ENCODE measurements around the gene ISM1. TPM values are rescaled to one million over a fixed set of nuclear protein-coding genes. Genes with fewer than 3 reads are reported as not detected.

Gene ISM1
- total RNA-seq, 4 donors from 2014 or later = 1.8 to 7.1 (median 4.0) TPM

DNA sequence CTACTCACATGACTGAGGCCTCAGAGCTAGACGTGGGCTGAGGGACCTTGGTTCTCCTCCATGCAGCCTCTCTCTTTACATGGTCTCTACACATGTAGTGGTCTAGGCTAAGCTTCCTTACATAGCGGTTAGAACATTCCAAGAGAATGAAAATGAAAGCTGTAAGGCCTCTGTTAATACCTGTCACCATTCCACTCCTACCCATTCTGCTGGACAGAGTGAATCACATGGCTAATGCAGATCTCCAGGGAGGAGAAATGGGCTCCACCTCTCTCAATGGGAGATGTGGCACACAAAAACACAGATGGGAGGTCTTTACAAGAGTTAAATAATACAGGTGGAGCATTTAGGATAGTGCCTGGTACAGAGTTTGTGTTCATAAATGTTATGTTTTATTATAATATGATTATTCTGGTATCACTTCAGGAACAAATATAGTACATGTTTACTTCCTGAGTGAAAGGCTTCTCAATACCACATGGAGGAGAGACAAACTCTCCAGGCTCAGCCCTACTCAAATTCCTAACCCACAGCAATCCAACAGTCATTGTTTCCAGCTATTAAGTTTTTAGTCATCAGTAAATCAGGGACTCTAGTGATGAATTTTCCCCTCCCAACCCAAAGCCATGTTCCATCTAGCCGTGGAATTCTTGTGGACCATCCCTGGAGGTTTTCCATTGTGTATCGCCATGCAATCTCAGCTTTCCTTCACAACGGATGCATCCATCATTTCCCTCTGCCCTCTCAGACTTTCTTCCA, 57.9 kb downstream of the ISM1 start:
- H3K27ac ChIP-seq (replicated peaks in 1 of 4) = no peak overlapping the region
- 91% methylated on average over 5 of the region's 5 CpGs for WGBS
- intact Hi-C loops (cut with DNase I) = no loop called here

DNA sequence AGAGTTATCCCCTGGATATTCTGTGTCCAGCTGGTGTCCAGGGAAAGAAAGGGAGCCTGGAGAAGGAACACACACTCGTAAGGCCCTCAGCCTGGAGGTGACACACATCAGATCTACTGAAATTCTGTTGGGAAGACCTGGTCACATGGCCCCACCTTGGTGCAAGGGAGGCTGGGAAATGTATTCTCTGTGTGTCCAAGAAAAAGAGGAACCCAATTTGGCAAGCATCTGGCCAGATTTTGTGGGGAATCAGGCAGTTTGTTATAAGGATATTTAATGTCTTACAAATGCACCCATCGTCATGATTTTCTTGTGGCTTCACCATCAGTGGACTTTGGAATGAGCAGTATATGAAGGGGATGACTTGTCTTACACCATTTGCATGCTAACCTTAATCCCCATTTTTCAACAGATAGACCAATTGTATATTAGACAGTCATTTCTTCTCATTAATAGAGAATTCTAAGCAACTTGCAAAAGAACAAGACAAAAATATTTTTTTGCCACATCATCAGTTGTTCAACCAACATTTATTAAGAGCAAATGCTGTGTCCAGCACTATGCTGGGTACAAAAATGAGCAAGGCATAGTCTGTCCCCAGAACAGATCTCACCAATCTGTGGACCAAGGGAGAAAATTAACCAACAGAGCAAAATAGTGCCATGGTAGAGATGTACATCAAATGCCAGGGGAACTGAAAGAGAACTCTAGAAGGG, 59.7 kb downstream of the ISM1 start:
- no peak for TF ChIP-seq EP300 (IDR thresholded peaks at IDR 0.05)
- 91% methylated on average over 2 of the region's 2 CpGs for WGBS
- no peaks in the 10 kb centered on the region for H3K36me3 ChIP-seq
- H3K9me3 ChIP-seq = no peaks in the 10 kb centered on the region
- intact Hi-C loops (cut with DNase I) = no loop called here
- DNase-seq (ENCODE audit: extremely low spot score) = no peak
- no peaks in the 10 kb centered on the region for H3K27me3 ChIP-seq
- no peak overlapping the region for H3K27ac ChIP-seq (replicated peaks in 1 of 4)
- H3K4me3 ChIP-seq = no peak overlapping the region
- H3K4me1 ChIP-seq = no peaks in the 10 kb centered on the region

More for the DNA sequence above, 57.9 kb downstream of the ISM1 start:
- Histone ChIP-seq H3K4me1 (peaks cover 0 to 9% (median 5%) of the 10 kb centered on the region in 4 donors), H3K36me3 (no peaks in the 10 kb centered on the region), H3K27me3 (no peaks in the 10 kb centered on the region), H3K9me3 (no peaks in the 10 kb centered on the region), H3K4me3 (no peak overlapping the region)
- TF ChIP-seq POLR2A (IDR thresholded peaks at IDR 0.05; ENCODE audit: low read depth) = no peak
- no peak for TF ChIP-seq POLR2AphosphoS5 (IDR thresholded peaks at IDR 0.05)
- TF ChIP-seq CTCF (IDR thresholded peaks at IDR 0.05) = no peak
- no peak for TF ChIP-seq EP300 (IDR thresholded peaks at IDR 0.05)
- DNase-seq (ENCODE audit: extremely low spot score) = no peak

DNA sequence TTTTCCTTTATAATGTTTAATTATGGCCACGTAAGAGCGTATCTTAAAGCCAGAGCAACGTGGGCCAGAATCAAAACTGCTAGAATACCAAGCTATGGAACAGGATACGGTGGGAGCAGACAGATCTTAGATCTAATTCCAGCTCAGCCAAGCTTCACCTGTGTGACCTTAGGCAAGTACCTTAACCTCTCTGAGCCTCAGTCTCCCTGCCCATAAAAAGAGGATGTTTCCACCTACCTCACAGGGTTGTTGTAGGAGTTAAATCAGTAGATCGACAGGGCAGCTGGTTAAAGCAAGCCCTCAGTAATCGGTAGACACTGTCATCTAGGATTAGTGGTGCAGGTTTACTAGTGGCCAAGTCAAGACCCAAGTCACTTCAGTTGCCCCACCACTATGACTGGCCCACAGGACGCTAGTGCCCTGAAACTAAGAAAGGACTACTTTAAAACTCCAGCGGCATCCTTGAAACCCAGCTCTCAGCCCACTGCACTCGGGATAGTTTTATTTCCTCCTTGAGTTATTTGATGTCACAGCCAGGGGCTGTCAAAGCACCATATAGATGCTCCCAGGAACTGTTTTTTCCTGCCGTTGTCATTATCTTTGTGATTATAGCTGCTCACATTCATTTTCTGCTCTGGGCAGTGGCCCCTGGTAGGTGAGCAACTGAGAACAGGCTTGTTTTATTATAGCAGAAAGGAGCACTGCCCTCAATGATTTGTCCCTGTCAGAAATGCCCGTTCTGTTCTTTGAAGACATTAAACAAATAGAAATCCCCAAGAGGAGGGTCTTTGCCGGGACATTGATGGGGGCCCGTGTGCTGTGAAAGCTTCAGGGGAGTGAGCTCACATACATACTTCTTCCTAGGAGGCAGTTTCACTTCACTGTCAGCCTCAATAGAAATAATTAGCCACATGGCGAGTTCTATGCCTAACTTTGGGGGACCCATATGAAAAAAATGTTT, 63.1 kb downstream of the ISM1 start:
- 74% methylated on average over 13 of the region's 14 CpGs for WGBS
- TF ChIP-seq POLR2A (IDR thresholded peaks at IDR 0.05; ENCODE audit: low read depth) = no peak
- TF ChIP-seq POLR2AphosphoS5 (IDR thresholded peaks at IDR 0.05) = no peak
- no peak for TF ChIP-seq EP300 (IDR thresholded peaks at IDR 0.05)
- no peak for TF ChIP-seq CTCF (IDR thresholded peaks at IDR 0.05)

GRCh38 chr20:13284830-13285229, 63.8 kb downstream of the ISM1 start:
- Histone ChIP-seq H3K27me3 (no peaks in the 10 kb centered on the region), H3K9me3 (no peaks in the 10 kb centered on the region), H3K27ac (replicated peaks in 1 of 4) (no peak overlapping the region), H3K4me1 (no peaks in the 10 kb centered on the region), H3K4me3 (no peak overlapping the region), H3K36me3 (peaks cover 0 to 5% (median 0%) of the 10 kb centered on the region in 4 donors)
- no peak for DNase-seq (ENCODE audit: extremely low spot score)
- intact Hi-C loops (cut with DNase I) = no loop called here
- whole genome bisulfite sequencing = 94% methylated on average over 1 of the region's 1 CpG
- TF ChIP-seq POLR2A (IDR thresholded peaks at IDR 0.05; ENCODE audit: low read depth) = no peak
- no peak for TF ChIP-seq POLR2AphosphoS5 (IDR thresholded peaks at IDR 0.05)
- no peak for TF ChIP-seq EP300 (IDR thresholded peaks at IDR 0.05)
- TF ChIP-seq CTCF (IDR thresholded peaks at IDR 0.05) = no peak

More for the DNA sequence above, 63.1 kb downstream of the ISM1 start:
- no peaks in the 10 kb centered on the region for H3K9me3 ChIP-seq
- H3K36me3 ChIP-seq = peaks cover 0 to 3% (median 0%) of the 10 kb centered on the region in 4 donors
- H3K27ac ChIP-seq (replicated peaks in 1 of 4) = no peak overlapping the region
- no peak for DNase-seq (ENCODE audit: extremely low spot score)
- intact Hi-C loops (cut with DNase I) = no loop called here
- H3K4me3 ChIP-seq = no peak overlapping the region
- H3K4me1 ChIP-seq = no peaks in the 10 kb centered on the region
- no peaks in the 10 kb centered on the region for H3K27me3 ChIP-seq

Measured in esophagus muscularis mucosa (tissue), 4 donors.